HG03469 (cell line): Measurements from ENCODE around the gene LAPTM5.

Source experiments
- ATAC-seq: cut with Tn5 transposase; IDR thresholded peaks from one replicate; pipeline ENCODE4 v1.9.1; 2021; ENCODE audit warnings: mild to moderate bottlenecking, moderate library complexity, moderate number of reproducible peaks; ENCODE audit not compliant: unreplicated experiment

The LAPTM5 gene

DNA sequence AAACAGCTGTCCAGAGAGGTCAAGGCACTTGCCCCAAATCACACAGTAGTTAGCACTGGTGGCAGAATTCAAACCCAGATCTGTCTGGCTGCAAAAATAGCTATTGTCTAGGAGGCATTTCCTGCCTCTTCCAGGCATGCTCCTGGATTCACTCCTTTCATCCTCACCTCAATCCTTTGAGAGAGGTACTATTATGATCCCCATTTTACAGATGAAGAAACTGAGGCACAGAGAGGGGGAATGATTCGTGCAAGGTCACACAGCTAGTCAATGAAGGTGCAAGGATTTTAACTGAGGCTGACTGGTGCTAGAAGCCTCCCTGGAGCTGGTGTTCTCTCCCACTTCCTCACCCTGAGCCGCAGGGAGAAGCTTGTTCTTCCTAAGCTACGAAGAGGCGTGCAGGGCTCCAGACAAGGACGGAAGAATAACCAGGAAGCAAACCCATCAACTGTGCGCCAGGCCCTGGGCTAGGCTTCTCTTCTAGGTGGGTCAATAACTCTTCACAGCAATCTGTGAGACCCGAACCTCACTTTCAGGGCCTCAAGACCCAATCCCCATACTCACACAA, 631 bp upstream of the LAPTM5 start:
- ATAC-seq = no peak

DNA sequence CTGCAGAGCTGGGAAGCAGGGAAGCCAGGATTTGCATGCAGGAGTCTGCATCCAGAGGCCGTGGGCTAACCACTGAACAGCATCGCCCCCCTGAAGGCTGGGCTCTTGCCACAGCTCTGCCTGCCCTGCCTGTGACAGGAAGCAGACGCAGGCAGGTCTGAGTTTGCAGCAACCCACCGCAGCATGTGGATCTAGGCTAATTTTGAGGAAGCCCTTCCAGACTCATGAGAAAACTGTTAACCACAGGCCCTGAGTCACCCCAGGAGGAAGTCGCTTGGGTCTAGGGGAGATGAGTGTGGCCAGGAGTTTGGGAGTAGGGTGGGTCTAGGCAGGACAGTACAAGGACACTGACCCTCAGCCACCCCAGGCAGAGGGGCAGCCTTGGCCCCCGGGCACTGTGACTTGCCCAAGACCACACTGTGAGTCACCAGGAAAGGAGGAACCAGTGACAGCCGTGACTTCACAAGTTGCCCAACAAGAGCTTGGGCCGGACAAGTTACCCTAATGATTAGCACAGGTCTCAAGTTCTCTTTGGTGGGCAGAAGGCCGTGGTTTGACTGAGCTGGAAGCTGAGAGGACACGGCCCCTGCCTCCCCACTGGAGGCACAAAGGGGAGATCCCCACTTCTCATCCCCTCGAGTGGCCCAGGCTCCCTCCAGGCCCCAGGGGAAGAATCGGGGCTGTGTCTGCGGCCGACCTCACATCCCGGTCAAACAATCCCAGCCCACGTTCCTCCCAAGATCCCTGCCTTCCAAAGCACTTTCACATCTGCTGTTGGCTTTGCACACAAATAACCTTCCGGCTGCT, 826 bp downstream of the LAPTM5 start:
- no peak for ATAC-seq

DNA sequence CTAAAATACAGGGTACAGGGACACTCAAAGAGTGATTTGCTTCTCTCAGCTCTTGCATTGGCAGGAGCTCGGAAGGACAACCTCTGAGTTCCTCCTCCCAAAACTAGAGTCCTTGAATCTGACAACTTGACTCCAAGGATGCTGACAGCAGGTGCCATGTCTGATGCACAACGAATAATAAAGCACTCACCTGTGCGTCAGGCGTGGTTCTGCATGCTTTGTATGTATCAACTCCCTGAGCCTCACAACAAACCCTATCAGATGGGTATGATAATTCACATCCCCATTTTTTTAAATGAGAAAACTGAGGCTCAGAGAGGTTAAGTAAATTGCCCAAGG, 1.4 kb downstream of the LAPTM5 start:
- no peak for ATAC-seq

DNA sequence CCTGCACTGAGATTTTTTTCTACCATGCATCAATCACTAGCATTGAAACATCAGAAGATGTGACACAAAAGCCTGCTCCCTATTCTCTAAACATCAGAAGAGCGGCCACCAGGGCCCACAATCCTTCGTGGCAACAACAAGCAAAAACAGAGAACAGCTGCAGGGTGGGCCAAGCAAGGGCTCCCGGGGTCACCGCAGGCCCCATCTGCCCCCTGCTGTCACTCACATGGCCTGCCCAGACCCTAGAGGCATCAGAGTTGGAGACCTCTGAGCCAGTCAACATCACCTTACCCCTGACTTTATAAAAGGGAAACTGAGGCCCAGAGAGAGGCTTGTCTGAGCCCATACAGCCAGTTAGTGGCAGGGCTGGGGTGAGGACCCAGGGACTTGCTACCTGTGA, 1.8 kb downstream of the LAPTM5 start:
- no peak for ATAC-seq

DNA sequence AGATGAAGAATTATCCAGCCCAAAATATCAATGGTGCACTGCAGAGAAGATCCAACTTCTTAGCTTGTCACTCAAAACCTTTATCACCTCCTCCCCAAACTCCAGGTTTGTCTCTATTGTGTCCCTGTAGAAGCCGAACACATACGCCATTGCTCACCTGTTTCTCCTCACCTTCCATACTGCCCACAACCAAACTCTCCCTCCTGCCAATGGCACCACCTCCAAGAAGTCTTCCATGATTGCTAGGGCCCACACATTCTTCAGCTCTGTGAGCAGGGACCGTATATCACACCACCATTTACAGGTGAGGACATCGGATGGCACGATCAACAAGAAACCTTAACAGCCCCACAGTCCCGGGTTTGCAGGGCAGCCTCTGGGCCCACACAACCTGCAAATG, 2.2 kb downstream of the LAPTM5 start:
- no peak for ATAC-seq

DNA sequence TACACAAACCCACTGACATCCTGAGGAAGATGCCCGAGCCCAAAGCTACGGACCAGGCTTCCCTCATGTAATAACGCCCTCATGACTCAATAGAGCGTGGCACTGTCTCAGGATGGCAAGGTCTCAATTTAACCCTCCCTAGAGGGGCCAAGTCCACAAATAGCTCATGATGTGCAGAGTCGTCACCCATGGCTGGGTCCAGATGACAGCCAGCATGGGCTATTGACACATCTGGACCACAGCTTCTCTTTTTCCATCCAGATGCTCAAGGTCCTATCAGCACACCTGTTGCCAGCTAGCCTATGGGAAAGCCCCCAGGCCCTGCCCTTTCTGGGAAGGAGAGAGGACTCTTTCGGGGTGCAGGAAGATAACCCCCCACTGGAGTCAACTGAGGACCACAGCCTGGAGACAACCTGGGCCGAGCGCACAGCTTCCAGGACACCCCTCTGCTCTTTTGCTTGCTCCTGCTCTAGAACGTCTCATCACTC, 2.8 kb downstream of the LAPTM5 start:
- peak; percentile 33 for ATAC-seq

DNA sequence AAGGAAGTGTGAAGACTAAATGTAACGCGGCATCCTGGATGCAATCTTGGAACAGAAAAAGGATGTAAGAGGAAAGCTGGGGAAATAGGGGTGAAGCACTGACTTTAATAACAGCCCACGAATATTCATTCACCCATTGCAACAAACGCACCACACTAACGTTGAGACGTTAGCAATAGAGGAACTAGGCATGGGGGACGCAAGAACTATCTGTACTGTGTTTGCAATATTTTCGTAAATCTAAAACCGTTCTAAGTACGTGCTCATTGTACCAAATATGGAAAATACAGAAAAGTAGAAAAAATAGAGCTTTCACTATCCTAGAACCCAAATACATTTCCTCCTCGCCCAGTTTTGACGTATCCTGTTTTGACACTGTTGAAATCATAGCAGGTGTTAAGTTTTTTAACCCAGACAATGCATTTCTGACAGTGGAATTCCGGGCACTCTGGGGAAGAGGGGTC, 3.9 kb downstream of the LAPTM5 start:
- no peak for ATAC-seq

DNA sequence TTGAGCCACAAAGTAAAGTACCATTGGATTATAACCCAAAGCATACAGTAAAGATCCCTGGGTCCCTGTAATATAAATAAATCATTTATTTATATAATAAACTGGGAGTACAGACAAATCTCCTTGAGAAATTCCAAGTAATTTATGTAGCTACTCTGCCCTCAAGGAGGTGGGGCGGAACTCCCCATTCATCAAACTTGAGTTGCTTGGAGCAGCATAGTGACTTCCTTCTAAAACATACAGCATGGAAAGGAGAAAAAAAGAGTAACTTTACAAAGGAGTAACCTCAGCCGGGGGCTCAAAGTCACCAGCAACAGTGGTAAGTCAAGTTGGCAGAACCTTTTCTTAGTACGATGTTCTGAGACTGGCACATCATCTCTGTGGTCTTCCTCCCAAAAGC, 4.5 kb downstream of the LAPTM5 start:
- ATAC-seq = no peak

DNA sequence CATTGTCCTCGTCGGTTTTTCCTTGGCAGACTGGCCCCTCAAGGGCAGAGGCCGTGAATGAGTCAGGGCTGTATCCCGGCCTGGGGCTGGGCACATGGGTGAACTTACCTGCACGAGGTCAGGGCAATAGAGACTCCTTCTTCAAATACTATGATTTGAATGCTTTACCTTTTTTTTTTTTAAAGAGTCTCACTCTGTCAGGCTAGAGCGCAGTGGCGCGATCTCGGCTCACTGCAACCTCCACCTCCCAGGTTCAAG, 5.0 kb downstream of the LAPTM5 start:
- no peak for ATAC-seq

DNA sequence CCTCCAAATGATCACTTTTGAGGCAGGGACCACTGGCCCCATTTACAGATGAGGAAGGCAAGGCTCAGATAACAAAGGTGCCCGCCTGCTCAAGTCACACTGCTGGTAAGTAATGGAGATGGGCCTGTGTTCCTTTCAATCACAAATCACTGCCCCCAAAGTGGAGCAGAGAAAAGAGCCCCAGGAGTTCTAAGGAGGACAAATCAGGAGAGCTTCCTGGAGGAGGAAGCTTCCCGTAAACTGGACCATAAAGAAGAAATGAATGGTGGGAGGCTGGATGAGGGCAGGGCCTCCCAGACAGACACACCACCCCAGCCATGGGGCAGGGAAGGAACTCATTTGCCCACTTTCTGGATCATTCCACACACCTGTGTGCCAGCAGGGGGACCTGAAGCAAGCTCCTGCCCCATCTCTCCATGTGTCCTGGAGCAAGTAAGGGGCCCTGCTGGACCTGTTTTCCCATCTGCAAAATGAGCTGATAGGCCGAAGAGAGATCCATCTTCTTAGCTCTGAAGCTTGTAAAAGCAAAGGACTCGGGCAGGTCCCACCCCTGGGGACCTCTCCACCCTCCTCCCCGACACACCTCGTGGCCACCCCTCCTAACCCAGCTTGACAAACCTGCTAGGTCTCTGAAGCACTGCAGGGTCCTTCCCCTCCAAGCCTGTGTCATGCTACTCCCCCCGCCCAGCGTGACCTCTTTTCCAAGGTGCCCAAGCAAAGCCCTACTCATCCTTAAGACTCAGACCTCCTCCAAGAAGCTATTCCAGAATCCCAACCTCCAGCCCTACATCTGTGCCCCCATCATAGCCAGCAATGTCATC, 5.5 kb downstream of the LAPTM5 start:
- ATAC-seq = no peak

DNA sequence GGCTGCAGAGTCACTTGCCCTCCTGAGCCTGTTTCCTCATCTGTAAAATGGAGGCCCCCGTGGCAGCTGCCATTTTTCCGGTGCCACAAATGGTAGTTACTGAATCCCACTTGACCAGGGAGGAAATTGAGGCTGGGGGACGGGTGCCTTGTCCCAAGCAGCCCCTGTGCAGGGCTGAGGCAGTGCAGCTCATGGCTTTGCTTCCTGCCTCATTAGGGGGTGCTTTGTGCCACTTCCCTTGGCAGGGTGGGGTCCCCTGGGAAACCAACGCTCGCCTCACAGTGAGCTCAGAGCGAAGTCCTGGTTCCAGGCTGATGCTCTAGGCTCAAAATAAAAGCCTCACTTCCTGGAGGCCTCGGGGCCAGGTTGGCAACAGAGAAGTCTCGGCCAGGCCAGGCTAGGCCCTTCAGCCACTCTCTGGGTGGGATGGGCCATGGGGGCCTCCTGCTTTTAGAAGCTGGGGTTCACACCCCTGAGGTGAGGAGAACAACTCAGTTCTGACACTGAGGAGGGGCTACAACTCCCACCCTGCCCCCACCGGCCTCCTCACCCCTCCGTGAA, 6.8 kb downstream of the LAPTM5 start:
- no peak for ATAC-seq

DNA sequence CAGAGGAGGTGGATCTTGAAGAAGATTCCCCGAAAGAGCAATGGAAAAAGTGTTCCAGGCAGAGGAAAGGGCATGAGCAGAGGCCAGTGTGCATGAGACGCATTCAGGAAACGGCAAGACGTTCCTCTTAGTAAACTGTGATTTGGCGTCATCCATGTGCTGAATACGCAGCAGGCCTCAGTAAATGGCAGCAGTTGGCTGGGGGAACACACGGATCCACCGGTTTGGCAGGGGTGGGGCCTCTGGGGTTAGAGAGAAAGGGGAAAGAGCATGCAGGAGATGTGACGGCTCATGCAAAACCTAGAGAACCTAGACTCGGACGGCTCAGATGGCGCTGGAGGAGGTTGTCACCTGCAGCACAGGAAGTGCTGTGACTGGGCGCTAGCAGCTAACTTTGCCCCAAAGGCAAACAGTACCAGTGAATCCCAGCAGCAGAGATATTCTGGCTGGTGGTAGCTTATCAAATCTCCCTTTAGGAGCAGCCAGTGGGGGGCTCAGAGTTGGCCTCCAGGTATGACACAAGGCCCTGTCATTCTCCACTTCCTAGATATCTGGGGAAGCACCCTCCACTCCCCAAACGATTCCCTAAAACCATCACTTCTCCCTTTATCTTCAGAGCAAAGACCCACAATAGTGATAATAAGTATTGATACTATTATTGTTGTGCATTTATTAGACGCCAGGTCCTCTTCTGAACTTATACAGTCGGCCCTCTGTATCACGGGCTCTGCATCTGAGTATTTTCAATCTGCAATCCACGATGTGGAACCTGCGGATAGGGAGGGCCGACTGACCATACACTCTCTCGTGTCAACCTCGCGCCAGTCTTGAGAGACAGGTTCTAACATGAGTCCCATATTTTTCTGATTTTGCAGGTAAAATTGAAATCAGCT, 7.6 kb downstream of the LAPTM5 start:
- ATAC-seq = no peak

DNA sequence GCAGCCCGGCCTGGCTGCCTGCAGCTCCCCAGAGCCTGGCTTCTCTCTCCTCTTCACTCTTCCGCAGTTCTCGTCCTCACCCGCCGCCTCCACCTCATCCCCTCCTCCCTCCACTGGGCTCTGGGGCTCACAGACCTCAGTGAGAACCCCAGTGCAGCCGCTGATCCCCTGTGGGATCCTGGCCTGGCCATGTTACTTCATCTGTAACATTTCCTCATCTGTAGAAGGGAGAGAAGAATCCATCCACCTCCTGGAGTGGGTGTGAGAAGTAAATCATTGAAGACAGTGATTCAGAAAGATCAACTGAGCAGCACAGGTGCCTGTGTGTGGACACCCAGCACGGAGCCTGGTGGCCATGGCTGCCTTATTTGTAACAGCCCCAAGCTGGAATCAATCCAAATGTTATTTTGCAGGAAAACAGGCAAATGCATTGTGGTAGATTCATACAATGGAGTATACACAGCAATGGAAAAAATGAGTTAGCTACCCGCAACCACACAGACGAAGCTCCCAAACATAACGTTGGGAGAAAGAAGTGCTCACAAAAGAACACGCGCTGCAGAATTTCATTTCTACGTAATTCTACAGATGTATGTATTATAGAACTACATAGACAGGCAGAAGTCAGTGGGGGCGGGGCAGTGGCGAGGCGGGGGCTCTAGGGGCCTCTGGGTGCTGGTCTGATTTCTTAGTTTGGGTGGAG, 8.7 kb downstream of the LAPTM5 start:
- ATAC-seq = no peak

DNA sequence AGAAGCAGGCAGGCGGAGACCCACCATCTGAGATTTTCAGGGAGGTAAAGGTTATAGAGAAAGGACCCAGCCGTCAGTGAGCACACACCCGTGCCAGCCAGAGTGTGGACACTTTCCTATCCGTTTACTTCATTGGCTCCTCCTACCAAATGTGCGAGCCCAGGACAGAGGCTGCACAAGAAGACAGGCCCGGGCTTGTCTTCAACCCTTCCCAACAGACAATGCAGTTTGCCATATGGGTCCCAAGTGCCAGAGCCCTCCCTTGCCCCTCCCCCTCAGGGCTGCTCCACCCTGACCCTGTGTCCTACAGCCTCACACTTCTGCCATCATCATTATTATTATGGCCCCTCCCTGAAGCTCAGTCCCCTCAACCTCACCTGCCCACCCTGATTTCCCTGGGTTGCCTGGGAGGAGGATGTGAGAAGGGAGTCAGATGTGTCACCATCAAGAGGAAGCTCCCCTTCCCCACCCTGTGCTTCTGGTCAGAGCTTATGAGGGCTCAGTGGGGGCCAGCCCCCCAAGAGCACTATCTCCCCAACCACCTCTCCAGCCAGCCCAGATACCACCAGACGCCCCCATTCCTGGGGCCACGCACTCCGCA, 9.4 kb downstream of the LAPTM5 start:
- ATAC-seq = no peak

DNA sequence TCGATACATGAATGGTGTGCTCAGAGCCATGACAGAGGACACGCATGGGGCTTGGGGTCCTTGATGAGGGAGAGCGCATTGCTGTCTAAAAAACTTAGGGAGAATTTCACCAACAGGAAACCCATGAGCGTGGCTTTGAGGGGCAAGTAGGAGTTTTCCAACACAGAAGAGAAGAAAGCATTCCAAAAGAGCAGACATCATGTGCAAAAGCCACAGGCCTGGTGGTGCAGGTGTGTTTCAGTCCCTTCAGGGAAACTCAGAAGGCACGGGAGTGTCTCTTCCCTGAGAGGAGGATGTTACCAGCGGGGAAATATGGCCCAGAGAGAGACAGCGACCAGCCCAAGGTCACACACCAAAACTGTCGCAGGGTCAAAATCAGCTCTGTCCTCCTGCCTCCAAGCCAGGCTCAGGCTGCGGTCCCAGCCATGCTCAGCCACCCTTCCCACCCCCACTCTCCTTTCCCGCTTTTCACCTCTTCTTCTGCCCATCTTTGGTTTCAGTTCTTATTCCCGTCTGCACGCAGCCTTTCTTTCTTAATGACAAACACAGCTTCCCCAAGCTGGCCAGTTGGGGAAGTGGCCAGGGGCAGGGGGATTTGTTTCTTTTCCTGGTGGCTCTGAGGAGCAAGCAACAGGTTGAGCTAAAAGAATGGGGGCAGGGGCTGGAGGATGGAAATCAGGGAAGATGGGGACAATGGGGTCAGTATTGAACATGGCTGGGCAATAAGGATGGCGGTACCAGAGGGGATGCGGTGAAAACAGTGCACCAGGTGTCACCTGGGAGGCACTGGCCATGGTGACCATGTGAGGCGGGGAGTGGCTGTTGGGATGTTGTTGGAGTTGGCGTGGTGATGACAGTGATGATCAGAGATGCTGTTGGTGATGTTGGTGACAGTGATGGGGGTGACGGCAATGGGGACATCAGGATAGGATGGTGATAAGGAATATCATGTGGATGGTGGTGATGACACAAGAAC, 10.3 kb downstream of the LAPTM5 start:
- no peak for ATAC-seq

DNA sequence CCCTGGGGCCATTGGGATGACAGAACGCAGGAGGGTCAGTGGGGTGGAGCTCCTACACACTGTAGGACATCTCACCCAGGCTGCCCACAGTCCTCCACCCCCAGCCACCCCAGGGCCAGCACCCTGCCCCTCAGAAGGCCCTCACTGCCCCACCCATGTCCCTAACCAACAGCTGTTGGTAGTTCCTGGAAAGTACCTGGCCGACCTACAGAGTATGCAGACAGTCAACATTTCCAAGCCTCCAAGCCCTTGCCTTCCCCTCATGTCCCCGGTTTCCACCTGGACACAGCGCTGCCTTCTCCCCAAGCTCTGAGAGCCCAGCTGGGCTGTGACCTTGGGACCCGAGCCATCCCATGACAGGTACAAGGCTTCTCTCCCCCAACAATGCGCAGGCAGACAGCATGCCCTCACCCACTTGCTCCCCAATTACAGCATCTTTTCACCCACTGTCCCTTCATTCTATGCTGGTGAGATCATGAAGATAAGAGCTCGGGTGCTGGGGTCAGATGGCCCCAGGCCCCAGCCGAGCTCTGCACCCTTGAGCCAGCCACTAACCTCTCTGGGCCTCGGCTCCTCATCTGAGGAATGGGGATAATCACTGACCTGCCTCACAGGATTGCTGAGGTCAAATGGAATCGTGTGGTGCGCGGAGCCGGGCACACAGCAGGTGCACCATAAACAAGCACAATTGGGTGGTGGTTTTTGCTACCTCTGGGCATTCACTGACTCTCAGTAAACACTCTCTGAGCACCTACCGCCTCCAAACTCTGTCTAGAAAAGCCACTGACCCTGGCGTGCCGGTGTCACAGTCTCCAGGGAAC, 11.2 kb downstream of the LAPTM5 start:
- no peak for ATAC-seq

DNA sequence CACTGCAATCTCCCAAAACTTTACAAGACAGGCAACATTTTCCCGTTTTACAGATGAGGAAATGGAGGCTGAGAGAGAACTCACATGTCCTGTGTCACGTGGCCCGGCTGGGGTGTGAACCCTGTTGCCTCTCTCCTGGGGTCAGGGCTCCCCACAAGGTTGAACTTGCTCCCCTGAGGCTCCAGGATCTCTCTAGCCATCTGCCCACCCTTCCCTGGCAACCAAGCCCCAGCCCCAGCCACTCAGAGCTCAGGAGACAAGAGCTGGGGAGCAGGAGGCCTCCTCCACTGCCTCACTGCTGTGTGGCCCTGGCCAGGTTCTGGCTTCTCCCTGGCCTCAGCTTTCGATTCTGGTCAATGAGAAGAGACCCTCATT, 11.8 kb downstream of the LAPTM5 start:
- no peak for ATAC-seq
